ENCODE measurements around the gene GOLGA6L9. TPM values are rescaled to one million over a fixed set of nuclear protein-coding genes. Genes with fewer than 3 reads are reported as not detected.

The GOLGA6L9 gene
- polyA plus RNA-seq, 2 donors, result 8.3 to 48.5 TPM

Other genes starting within 250 kb of the GOLGA6L9 start
- gene EFL1, start 167.1 kb upstream of the GOLGA6L9 start, polyA plus RNA-seq, result 1 to 10 TPM; 2.6 to 7.5 TPM
- gene SAXO2, start 167.0 kb upstream of the GOLGA6L9 start, polyA plus RNA-seq, result 1 to 10 TPM in 1 of 2 donors, under 1 TPM in 1; 0.47 to 2.3 TPM
- 1 to 10 TPM; 2.9 to 8.9 TPM for gene GOLGA6L10, start 80.3 kb upstream of the GOLGA6L9 start, polyA plus RNA-seq
- 1,000 to 10,000 TPM; 2,885 to 4,224 TPM for gene RPS17, start 110.6 kb downstream of the GOLGA6L9 start, polyA plus RNA-seq
- under 1 TPM; 0.41 to 0.79 TPM for gene CPEB1, start 217.5 kb downstream of the GOLGA6L9 start, polyA plus RNA-seq

All from esophagus (tissue), 2 donors.